HG03575 (cell line): Measurements from ENCODE around the gene CBX5.
"Not testable (repeated sequence)": the region's sequence is repeated elsewhere in the genome, so short reads cannot be mapped to it uniquely, and the experiment has no call there.

Source experiments
- ATAC-seq: cut with Tn5 transposase; IDR thresholded peaks from one replicate; pipeline ENCODE4 v1.9.1; 2021; ENCODE audit not compliant: unreplicated experiment, insufficient number of reproducible peaks, low FRiP score; ENCODE audit errors: extremely low read depth

CBX5 gene

GRCh38 chr12:54232790-54233189, 47.1 kb downstream of the CBX5 start:
- ATAC-seq = no peak

- not testable (repeated sequence) for ATAC-seq
Measured at GRCh38 chr12:54231269-54231668, 48.7 kb downstream of the CBX5 start.

DNA sequence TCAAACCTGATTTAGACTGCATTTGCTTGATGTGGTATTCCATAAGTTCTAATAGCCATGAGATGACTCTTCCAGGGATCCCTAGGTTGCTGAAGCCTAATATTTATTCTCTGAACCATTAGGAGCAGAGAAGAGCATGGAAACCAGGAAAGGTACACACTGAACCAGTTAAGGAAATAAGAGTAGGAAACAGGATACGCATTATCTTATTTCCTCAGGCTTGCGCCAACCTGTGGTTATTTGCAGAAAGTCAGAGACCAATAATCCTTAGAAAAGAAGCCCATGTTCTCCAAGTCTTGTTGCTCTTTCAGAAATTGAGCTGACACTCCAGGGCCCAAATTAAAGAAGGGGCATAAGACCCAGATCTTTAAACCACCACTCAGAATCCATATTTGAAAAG, 49.4 kb downstream of the CBX5 start:
- ATAC-seq = no peak

GRCh38 chr12:54229624-54230212, 50.2 kb downstream of the CBX5 start:
- ATAC-seq = no peak

GRCh38 chr12:54228471-54228870, 51.5 kb downstream of the CBX5 start:
- no peak for ATAC-seq

DNA sequence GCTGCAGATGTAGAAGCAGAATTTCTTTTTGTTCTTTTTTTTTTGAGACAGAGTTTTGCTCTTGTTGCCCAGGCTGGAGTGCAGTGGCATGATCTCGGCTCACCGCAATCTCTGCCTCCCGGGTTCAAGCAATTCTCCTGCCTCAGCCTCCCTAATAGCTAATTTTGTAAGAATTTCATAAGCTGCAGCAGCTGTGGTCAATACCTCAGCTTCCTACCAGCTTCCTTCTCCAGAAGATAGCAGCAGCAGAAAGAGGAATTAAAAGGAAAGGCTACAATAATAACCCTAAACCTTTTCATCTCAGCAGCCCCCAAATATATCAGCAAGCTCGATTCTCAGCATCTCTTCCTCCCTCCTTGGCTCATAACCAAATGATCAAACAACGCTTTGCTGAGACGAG, 52.0 kb downstream of the CBX5 start:
- ATAC-seq = not testable (repeated sequence)

DNA sequence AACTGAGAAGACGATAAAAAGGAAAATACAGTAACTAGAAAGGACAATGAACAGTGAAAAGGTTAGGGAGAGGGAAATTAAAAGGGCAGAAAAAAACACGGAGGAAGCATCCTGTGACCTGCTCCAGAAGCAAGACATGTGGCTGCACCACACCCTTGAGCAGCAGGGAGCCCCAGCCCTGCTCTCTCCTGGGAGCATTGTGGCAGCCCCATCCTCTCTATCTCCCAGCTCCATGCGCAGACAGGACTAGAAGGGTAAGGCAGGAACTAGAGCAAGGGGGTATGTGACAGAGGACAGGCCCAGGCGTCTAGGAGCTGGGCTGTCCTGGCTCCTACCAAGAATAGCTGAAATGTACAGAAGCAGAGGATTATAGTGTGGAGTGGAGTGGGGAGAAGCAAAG, 52.5 kb downstream of the CBX5 start:
- no peak for ATAC-seq

DNA sequence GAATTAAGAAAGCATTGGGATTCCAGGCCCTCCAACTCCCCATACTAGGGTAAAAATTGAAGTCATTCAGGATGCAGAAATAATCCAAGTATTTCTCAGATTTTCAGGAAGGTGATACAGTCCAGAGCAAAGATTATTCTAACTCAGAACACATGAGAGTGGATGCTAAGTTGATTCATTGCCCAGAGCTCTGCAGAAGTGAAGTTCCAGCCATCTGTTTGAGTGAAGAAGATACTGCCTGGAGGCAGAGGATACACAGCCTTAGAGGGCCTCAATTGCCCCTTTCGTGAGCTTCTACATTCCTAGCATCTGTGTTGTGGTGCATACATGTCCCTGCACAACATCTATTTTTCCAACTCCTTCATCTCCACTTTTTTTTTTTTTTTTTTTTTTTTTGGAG, 54.3 kb downstream of the CBX5 start:
- ATAC-seq = no peak

DNA sequence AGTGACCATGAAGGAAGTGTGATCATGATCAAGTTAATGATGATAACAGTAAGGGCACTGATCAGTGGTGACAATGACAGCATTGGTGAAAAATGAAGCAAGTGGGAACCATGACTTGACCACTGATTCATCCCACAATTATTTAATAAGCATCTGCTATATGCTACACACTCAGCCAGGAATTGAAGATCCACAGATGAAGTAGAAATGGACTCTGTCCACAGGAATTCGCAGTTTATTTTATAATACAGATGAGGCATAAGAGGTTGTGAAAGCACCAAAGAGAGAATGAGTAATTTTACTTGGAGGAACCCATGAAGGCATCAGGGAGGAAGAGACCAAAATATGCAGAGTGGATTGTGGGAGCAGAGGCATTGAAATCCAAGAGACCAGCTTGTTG, 57.3 kb downstream of the CBX5 start:
- no peak for ATAC-seq

GRCh38 chr12:54221402-54221984, 58.4 kb downstream of the CBX5 start:
- no peak for ATAC-seq

DNA sequence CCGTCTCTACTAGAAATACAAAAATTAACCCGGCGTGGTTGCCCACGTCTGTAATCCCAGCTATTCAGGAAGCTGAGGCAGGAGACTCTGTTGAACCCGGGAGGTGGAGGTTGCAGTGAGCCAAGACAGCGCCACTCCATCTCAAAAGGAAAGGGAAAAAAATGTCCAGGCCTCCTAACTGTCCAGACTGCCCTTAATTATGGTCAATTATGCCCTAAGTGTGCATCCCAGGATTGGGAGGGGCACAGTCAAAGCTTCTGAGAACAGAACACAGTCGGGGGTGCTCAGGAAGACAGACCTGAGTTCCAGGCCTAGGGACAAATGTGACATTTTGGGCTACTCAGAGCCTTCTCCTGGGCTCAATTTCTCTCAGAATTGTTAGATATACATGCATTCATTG, 59.4 kb downstream of the CBX5 start:
- ATAC-seq = no peak

- no peak for ATAC-seq
Measured at GRCh38 chr12:54220092-54220557, 59.8 kb downstream of the CBX5 start.

DNA sequence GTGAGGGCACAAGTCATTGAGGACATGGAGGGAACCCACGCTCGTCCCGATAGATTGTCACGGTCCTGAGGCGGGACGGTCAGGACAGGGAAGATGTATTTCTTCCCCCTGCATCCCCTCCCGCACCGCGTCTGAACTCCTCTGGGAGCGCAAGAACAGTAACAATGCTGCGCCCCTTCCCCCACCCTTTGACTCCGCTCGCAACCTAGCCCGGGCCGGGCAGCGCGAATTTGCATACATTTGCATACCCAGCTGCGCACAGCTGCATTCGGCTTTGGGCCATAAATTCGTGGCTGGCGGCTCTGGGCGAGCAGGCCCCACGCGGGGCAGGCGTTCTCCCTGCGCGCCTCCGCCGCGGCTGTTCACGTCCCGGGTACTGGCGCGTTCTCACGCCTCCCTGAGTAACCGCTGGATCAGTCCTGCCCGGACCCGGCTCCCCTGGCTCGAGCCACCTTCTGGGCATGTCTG, 62.1 kb downstream of the CBX5 start:
- no peak for ATAC-seq

DNA sequence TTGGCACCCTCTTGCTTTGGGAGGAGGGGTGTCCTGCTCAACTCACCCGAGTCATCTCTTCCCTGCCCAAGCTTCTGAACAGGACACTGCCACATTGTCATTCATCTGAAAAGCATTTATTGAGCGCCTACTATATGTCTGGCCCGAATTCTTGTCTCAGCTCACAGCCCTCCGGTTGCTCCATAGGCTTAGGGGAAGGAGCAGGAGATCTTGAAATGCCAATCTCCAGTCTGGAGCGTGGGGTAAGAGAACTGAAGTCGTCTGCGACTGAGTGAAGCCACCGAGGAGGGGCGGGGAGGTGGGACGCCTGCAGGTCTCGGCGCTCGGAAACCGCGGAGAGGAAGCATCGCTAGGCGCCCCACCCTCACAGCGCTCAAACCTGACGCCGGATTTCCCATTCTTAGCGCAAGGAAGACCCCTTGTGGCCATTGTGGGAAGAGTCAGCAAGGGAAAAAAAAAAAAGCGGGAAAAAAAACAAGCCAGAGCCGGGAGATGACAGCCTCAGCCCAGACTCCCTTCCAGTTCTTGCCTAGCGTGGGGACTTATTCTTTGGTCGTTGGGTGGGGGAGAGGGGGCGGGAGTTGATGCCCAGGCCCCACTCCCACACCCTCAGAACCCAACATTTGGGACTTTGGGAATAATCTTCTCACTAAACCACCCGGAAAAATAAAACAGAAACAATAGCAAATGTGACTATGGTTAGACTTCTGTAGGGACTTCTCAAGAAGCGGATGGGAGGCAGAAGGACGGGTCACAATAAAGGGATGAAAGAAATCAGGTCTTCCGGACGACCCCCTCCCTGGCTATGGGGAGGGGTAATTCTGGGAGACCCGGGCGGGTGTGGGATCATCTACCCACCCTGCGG, 62.9 kb downstream of the CBX5 start:
- ATAC-seq = no peak

DNA sequence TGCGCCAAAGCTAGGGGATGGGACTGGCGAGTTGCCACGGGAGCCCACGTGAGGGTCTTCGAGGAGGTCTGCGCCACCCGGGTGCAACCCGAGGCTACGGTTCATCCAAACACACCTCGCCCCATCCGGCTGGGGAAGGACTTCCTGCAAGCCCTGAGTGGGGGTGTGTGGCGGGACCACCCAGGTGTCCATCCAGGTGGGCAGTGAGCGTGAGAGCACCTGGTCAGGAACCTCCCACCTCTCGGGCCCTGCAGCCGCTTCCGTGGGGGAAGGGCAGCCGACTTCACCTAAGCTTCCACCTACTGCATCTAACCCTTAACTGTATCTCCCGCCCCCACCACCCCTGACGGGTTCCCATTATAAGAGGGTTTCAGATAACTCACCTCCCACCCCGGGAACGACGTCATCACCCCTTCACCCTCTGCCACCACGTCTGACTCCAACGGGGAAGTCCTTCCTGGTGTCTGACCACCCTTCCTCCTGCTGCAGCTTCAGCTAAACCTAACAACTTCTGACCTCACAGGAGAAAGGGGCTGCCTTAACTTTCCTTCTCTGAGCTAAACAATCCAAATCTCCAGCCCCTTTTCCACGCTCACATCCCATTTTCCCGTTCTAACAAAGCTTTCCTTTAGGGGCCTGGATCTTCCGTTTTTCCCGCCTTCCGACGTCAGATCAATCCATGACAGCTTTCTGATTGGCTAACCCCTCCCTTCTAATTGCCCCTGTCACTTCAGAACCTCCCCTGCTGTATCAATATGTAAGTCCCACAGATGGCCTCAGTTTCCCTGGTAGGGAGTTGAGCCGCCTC, 63.7 kb downstream of the CBX5 start:
- ATAC-seq = no peak

DNA sequence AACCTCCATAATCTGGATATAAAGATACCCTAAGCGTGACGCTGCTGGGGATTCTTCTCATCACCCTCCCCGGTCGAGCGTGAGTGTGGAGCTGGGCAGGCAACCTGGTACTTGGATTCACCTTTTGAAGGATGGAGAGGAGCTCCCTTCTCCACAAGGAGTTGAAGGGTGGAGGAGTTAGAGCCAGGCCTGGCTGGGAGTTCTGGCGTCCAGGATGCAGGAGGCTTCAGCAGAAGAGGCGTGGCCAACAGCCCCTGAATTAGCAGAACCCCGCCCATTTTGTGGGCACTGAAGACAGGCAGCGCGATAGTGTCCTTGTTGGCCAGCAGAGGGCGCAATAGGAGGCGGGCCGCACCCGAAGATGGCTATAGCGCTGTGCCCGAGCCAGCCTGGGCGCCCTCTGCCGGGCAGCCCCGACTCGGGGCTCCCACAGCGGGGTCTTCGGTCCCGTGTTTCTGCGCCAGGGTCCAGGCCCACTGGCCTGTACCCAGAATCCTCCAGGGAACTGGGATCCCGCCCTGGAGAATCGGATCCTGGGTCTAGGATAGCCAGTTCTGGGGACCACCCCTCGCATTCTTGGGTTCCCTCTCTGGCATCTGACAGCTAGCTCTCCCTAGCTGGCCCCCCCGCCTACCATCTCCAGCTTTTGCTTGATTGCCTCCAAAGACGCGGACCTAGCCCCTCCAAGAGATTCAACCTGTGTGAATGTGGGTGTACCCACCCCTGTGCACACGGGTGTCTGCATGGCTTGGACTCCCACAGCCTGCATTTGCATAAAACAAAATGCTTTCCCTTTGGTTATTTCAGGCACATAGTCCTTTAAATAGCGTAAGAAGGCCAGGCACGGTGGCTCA, 65.1 kb downstream of the CBX5 start:
- ATAC-seq = peak; percentile 50

DNA sequence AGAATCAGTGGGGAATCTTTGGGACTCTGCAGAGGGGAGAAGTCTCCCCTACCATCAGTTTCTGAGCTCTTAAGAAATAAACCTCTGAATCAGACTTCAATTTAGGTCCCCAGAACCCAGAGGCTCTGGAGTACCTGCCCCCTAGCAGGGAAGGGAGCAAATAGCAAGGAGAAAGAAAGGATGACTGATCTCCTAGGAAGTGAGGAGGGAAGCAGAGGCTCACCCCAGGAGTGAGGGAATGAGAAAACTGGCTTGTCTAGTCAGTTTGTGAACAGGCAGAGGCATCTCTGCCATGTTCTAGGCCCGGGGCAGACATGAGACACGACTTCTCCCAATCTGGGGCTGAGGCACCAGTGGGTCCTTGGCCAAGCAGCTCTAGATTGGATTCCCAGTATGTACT, 66.8 kb downstream of the CBX5 start:
- no peak for ATAC-seq

GRCh38 chr12:54211920-54212319, 68.0 kb downstream of the CBX5 start:
- ATAC-seq = no peak
